Mammary epithelial cell (primary cell): ENCODE results near the gene NUMB.

Source experiments
- CTCF ChIP-seq, 2 donors: IDR thresholded peaks in 1 of 2; conservative IDR thresholded peaks in 1 of 2; 2 replicates each; pipeline ENCODE4 v1.5.1; 2011 to 2012; ENCODE audit warnings: inconsistent platforms in 2 of 2, low read length in 2 of 2, mild to moderate bottlenecking in 2 of 2, control low read depth in 1 of 2, low read depth in 1 of 2; ENCODE audit not compliant: insufficient read depth in 1 of 2; ENCODE audit errors: extremely low read depth in 1 of 2
- EZH2 ChIP-seq: IDR thresholded peaks from 2 replicates; pipeline ENCODE4 v1.6.1; 2012; ENCODE audit warnings: low read length, inconsistent platforms, borderline replicate concordance

- TF ChIP-seq CTCF (conservative IDR thresholded peaks at IDR 0.05 in 1 of 2, IDR thresholded peaks at IDR 0.05 in 1 of 2; ENCODE audit: extremely low read depth in 1 of 2, insufficient read depth in 1 of 2, low read depth in 1 of 2, low read length in 2 of 2): peak; percentile 21 to 40
- no peak for TF ChIP-seq EZH2
Observed at GRCh38 chr14:73231981-73232851, 226.1 kb downstream of the NUMB start.
